Umbilical cord (tissue), 2 donors: ENCODE measurements around the gene ZNF24. TPM values are rescaled to one million over a fixed set of nuclear protein-coding genes. Genes with fewer than 3 reads are reported as not detected.
A peak's percentile ranks its signal among the peaks of the same experiment; 100 is the strongest.

Experiments used
- DNase-seq: peaks from one replicate; pipeline ENCODE4 v3.0.0-alpha.2; 2015; ENCODE audit warnings: low spot score
- total RNA-seq: library from RNA; depleted of rRNA; stranded (reverse); fragments of >200 nt; gene quantifications from one replicate; pipeline ENCODE4 v1.2.3, GENCODE V29; 2014; ENCODE audit warnings: low replicate concordance; ENCODE audit not compliant: insufficient read depth

ZNF24 gene
- total RNA-seq, result 58.5 TPM

- DNase-seq, result peak; percentile 98
Observed at GRCh38 chr18:35343936-35344735, at the start of gene ZNF24. ZNF24 (minus strand) TSS chr18:35344420; CDS start chr18:35340650, 3,770 bp downstream.

- DNase-seq, result no peak
Observed at GRCh38 chr18:35393716-35394115, 49.5 kb upstream of the ZNF24 start.

DNA sequence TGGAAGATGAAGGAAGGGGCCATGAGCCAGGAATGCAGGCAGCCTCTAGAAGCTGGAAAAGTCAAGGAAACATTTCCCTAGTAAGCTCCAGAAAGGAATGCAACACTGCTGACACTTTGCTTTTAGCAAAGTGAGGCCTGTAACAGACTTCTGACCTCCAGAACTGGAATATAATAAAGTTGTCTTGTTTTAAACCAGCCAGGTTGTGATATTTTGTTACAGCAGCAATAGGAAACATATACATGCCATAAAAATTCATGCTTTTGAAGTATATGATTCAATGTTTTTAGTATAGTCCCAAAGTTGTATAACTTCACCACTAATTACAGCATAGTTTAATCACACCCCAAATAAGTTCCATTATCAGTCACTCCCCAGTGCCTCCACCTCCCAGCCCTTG, 48.2 kb upstream of the ZNF24 start:
- no peak for DNase-seq

GRCh38 chr18:35390951-35391700, 46.9 kb upstream of the ZNF24 start:
- no peak for DNase-seq

DNA sequence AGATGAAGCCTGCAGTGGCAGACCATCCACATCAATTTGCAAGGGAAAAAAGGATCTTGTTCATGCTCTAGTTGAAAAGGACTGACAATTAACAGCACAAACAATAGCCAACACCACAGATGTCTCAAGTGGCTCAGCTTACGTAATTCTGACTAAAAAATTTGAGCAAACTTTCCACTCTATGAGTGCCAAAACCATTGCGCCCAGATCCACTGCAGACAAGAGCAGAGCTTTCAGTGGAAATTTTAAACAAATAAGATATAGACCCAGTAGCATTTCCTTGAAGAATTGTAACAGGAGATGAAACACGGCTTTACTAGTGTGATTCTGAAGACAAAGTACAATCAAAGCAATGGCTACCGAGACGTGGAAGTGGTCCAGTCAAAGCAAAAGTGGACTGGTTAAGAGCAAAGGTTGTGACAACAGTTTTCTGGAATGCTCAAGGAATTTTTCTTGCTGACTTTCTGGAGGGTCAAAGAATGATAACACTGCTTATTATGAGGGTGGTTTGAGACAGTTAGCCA, 44.9 kb upstream of the ZNF24 start:
- no peak for DNase-seq

DNA sequence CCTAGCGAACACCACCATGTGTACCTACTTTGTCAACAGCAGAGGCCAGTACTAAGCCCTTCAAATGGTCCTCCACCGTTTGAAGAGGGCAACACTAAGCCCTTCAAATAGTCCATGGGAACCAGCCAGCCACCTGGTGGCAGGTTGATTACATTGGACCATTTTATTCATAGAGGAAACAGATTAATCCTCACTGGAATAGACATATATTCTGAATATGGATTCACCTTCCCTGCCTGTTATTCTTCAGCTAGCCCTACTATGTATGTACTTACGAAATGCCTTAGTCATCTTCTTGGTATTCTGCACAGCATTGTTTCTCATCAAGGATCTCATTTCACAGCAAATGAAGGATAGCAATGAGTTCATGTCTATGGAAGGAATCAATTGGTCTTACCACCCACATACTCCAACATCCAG, 42.9 kb upstream of the ZNF24 start:
- no peak for DNase-seq

DNA sequence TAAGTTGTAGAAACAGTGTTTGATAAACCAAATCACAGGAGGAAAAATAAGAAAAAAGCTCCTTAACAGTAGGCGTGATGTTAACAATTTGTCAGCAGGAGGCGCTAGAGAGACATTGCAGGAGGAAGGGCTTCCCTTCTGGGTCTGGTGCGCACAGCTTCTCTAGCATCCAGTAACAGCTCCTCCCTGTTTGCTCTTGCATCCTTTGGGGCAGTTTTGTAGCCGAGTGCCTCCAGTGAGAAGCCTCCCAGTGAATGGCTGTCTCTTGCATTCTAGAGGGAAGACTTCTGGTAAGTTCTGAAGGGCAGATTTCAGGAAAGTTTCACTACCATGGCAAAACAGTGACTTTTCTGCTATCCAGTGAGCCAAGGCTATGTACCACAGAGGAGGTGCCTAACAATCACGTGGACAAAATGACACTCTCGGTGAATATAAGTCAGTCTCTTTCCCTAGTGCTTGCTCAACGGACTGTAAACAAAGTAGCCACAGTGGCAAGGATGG, 42.4 kb upstream of the ZNF24 start:
- peak; percentile 76 for DNase-seq

DNA sequence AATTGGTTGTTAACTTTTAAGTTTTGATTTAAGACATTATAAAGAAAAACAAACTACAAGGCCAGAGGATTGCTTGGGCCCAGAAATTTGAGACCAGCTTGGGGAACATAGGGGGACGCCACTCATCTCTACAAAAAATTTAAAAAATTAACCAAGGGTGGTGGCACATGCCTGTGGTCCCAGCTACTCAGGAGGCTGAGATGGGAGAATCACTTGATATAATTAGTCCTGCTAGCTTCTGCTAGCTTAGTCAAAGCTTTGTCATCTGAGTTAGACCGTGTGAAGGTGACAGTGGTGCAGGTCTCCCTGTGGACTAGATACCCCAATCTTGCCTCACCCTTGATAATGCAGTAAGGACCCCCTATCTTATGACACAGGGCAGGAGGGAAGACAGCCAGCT, 38.9 kb upstream of the ZNF24 start:
- no peak for DNase-seq

DNA sequence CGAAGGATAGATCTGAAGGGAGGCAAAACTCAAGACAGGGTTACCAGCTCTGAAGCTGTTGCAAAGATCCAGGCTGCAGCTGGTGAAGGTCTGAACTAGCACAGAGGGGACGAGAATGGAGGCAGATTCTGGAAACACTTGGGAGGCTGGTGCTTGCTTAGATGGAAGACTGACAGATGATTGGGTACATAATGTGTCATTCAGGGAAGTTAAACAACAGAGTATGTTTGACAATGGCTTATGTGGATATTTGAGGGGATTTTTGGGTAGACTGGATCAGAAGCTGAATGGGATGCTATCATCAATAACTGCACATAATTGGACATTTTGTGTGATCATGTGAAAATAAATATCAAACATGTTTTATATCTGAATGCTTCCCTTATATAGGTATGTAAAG, 35.2 kb upstream of the ZNF24 start:
- DNase-seq, result no peak

DNA sequence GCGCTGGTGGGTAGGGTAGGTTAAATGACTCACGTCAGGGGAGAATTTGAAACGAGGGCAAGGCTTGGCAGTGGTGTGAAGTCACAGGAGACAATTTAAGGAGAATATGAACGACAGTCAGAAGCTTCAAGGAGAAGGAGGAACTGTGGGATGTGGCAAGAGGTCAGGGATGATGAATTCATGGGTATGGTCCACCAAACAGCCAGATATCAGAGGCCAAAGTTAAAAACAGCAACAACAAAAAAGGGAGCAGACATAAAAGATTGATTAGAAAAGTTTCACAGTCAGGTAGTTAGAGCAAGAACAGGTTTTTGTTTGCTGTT, 34.3 kb upstream of the ZNF24 start:
- no peak for DNase-seq

GRCh38 chr18:35377875-35378573, 33.8 kb upstream of the ZNF24 start:
- DNase-seq, result no peak

DNA sequence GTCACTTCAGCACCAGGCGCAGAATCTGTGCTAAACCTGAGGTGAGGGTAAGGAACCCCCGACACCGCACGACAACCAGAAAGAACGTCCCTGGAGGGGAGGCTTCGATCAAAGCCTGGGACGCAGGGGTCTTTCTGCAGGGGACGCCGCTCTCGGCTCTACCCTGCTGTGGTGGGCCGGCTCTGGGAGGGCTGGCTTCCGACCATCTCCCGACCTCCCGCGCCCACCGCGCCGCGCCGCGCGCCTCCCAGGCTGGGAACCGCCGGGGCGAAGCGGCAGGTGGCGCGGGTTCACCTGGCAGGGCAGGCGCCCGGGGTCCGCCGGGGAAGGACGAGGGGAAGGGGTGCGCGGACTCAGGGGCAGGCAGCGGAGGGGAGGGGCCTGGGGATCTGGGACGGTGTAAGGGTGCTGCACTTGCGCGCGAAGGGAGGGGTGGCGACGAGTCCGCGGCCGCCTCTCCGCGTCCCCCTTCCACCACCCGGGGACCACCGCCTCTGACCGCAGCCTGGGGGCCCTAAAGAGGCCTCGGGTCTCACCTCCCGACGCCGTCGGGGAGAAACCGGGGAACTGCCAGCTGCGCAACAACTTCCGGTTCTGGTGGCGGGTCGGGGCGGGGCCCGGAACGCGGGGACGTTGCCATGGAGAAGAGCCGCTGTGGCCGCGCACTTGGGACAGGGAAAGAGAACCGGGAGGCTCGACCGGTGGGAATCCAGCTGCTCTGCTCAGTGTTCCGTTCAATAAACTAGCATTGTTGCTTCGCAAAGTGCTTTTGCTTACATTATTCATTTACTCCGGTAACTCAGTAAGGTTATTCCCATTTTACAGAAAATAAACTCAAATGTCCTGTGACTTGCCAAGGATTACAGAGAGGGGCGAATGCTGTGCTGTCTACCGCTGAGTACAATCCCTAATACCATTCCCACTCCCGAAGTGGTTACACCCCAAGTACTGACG, 32.8 kb upstream of the ZNF24 start, which contains the start of gene ZNF396:
Gene ZNF396, minus strand, starts transcription at position 596 of the 954 bp plus-strand sequence. CDS start 3,045 bp downstream, outside the sequence.
- DNase-seq, result peak; percentile 64

- no peak for DNase-seq
Observed at GRCh38 chr18:35376393-35376741, 32.1 kb upstream of the ZNF24 start.

DNA sequence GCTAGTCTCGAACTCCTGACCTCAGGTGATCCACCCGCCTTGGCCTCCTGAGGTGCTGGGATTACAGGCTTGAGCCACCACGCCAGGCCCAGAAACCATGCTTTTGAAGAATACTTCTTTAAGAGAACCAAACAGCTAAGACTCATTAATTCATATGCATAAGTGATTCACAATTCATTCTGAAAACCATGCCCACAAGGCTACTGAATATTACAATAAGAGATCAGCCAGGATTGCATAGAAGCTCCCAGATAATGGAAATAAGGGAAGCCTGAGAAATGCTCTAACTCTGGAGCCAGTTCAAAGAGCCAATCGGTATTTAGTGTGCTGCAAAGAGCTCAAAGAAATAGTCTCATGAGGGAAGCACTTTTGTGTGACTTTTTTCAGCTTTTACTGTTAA, 30.5 kb upstream of the ZNF24 start:
- no peak for DNase-seq

DNA sequence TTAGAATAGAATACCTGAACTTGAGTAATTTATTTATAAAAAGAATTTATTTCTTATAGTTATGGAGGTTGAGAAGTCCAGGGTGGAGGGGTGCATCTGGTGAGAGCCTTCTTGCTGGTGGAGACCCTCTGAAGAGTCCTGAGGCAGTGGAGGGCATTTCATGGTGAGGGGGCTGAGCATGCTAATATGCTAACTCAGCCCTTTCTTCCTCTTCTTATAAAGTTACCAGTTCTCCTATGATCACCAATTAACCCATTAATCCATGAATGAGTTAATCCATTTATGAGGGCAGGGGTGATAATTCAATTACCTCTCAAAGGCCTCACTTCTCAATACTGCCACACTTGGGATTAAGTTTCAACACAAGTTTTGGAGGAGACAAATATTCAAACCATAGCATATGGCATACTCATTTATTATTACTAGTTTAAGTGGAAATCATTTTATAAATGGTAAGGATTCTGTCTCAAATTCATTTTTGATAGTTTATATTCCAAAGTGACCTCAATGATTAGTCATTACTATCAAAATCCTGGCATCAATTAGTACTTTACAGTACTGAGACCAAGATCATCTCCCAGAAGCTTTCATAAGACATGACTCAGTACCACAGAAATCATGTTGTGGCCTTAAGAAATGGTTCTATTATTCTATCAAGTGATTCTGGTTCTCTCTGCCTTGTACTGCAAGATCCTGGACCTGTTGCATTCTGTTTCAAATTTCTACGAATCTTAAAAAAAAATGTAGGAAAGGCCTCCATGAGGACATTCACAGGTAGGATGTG, 27.4 kb upstream of the ZNF24 start:
- no peak for DNase-seq

- no peak for DNase-seq
Observed at GRCh38 chr18:35369126-35369525, 24.9 kb upstream of the ZNF24 start.

DNA sequence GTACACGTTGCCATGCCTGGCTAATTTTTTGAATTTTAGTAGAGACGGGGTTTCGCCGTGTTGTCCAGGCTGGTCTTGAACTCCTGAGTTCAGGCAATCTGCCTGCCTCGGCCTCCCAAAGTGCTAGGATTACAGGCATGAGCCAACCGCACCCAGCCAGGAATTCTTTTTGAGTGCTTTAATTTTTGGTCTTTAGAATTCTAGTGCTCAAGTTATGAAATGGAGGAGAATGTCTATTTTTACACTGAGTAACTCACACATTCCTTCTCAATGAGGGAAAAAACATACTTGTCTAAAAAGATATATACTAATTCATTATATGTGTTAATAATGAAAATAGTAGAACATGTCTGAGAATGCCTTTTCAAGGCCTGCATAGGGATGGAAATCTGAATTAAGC, 24.4 kb upstream of the ZNF24 start:
- no peak for DNase-seq

GRCh38 chr18:35362531-35362930, 18.3 kb upstream of the ZNF24 start:
- no peak for DNase-seq

DNA sequence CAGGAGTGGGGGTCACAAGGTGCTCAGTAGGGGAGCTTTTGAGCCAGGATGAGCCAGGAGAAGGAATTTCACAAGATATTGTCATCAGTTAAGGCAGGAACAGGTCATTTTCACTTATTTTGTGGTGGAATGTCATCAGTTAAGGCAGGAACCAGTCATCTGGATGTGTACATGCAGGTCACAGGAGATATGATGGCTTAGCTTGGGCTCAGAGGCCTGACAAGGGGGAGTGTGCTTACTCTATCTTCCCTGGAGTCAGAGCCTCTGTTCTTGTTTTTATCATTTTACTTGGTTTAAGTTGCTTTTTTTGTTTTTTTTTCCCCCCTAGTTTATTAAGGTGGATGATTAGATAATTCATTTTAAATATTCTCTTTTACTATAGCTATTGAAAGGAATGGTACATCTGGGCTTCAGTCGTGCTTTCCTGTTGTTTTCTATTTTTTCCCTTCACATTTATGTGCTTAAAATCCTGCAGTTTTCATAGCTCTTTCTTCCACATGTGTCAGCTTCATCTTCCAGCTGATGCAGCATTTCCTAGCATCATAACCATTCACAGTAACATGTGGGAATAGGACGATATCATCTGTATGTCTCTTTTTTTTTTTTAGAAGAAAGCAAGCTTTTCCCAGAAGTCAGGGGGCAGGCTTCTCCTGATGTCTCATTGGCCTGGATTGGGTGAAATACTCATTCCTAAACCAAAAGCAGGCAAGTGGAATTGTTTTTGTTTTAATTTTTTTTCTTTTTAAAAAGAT, 17.5 kb upstream of the ZNF24 start:
- peak; percentile 43 for DNase-seq
